22Rv1 (cell line): Measurements from ENCODE around the gene PSD2.

ENCODE experiments used
- CTCF ChIP-seq: fragments of 450-650 bp; IDR thresholded peaks from 2 replicates; pipeline ENCODE4 v1.5.1; 2017; ENCODE audit warnings: mild to moderate bottlenecking
- ZFX ChIP-seq: fragments of 450-650 bp; IDR thresholded peaks from 2 replicates; pipeline ENCODE4 v1.6.1; 2017; ENCODE audit warnings: antibody characterized with exemption, borderline replicate concordance

GRCh38 chr5:139849942-139850341 is 54.3 kb downstream of the PSD2 start:
- TF ChIP-seq CTCF, result no peak
- no peak for TF ChIP-seq ZFX
